ENCODE measurements around the gene NBPF19.
"Not testable (repeated sequence)": the region's sequence is repeated elsewhere in the genome, so short reads cannot be mapped to it uniquely, and the experiment has no call there.

- not testable (repeated sequence) for TF ChIP-seq POLR2A (IDR thresholded peaks at IDR 0.05; ENCODE audit: low read depth, low read length); CTCF (IDR thresholded peaks at IDR 0.05 in 2 of 3, conservative IDR thresholded peaks at IDR 0.05 in 1 of 3; ENCODE audit: control insufficient read depth in 2 of 3, extremely low read depth in 1 of 3, insufficient read depth in 1 of 3, low read depth in 3 of 3, low read length in 3 of 3); HDGF (IDR thresholded peaks at IDR 0.05)
Measured at GRCh38 chr1:149452196-149452595, 22.6 kb upstream of the NBPF19 start.
